Neutrophil (primary cell): ENCODE results near the gene MPC2.
"Not testable (repeated sequence)": the region's sequence is repeated elsewhere in the genome, so short reads cannot be mapped to it uniquely, and the experiment has no call there.

Source experiments
- H3K27ac ChIP-seq: fragments of 200-600 bp; sonication (generic); 2 replicates; pipeline ENCODE4 v1.5.1; 2016; ENCODE audit warnings: mild to moderate bottlenecking, moderate library complexity
- H3K27me3 ChIP-seq: fragments of 200-600 bp; sonication (generic); 2 replicates; pipeline ENCODE4 v1.6.0; 2016; ENCODE audit warnings: mild to moderate bottlenecking
- H3K36me3 ChIP-seq: fragments of 200-600 bp; sonication (generic); 2 replicates; pipeline ENCODE4 v1.5.1; 2017
- H3K4me1 ChIP-seq, 2 experiments: fragments of 200-600 bp in 1 of 2; sonication (generic) in 1 of 2; 1 replicate in 1 of 2; 2 replicates in 1 of 2; pipeline versions ENCODE4 v1.5.1 to v1.6.1; 2013 to 2016; ENCODE audit warnings: low read depth in 1 of 2, low read length in 1 of 2, mild to moderate bottlenecking in 1 of 2, moderate library complexity in 1 of 2; ENCODE audit not compliant: control insufficient read depth in 1 of 2, insufficient read depth in 1 of 2
- H3K4me3 ChIP-seq, 2 experiments: fragments of 200-600 bp in 1 of 2; sonication (generic) in 1 of 2; 1 replicate in 1 of 2; 2 replicates in 1 of 2; pipeline ENCODE4 v1.5.1; 2013 to 2016; ENCODE audit warnings: low read depth in 1 of 2, low read length in 1 of 2, mild to moderate bottlenecking in 1 of 2, moderate library complexity in 1 of 2
- H3K9me3 ChIP-seq: fragments of 200-600 bp; sonication (generic); 2 replicates; pipeline ENCODE4 v1.5.1; 2016
- TF ChIP-seq, protein P1 (sequence below): fragments of 200-600 bp; sonication (generic); IDR thresholded peaks from 2 replicates; pipeline ENCODE4 v1.5.1; 2016; ENCODE audit warnings: antibody characterized with exemption

Gene MPC2

DNA sequence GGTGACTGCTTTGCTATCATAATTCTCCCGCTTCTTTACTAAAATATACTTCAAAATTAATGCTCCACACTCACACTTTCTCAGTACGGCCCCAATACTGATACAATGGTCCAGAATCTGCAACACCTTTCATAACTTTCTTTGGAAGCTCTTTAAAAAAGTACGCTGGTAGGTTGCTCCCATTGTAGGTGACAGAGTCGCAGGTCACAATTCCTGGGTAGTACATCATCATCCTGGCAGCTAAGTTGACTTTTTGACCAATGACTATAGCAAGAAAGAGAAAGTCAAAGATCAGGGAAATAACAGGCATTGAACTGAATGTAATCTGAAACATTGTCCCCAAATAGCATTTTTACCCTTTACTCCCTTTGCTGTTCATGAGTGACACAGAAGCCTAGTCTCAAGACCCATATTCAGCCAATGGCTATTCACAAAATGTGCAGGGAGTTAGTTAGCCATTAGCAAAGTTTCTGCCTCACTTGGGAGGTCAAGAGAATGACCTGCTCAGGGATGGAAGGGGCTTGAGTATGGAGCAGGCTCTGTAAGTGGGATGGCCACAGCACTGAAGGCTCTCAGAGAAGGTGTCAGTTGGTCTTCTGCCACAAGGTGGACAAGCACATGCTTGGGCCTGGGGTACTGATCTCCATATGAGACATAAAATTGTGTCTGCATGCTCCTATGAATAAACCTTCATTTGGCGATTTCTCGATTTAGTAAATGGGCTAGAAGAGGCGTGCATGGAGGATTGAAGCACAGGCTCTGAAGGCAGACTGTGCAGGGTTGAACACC, 58.3 kb downstream of the MPC2 start:
- Histone ChIP-seq H3K4me1 (no peaks in the 10 kb centered on the region), H3K9me3 (no peaks in the 10 kb centered on the region), H3K27me3 (no peaks in the 10 kb centered on the region), H3K27ac (no peak overlapping the region), H3K36me3 (no peaks in the 10 kb centered on the region), H3K4me3 (no peak overlapping the region)
- TF ChIP-seq, protein P1, sequence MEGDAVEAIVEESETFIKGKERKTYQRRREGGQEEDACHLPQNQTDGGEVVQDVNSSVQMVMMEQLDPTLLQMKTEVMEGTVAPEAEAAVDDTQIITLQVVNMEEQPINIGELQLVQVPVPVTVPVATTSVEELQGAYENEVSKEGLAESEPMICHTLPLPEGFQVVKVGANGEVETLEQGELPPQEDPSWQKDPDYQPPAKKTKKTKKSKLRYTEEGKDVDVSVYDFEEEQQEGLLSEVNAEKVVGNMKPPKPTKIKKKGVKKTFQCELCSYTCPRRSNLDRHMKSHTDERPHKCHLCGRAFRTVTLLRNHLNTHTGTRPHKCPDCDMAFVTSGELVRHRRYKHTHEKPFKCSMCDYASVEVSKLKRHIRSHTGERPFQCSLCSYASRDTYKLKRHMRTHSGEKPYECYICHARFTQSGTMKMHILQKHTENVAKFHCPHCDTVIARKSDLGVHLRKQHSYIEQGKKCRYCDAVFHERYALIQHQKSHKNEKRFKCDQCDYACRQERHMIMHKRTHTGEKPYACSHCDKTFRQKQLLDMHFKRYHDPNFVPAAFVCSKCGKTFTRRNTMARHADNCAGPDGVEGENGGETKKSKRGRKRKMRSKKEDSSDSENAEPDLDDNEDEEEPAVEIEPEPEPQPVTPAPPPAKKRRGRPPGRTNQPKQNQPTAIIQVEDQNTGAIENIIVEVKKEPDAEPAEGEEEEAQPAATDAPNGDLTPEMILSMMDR, result no peak

DNA sequence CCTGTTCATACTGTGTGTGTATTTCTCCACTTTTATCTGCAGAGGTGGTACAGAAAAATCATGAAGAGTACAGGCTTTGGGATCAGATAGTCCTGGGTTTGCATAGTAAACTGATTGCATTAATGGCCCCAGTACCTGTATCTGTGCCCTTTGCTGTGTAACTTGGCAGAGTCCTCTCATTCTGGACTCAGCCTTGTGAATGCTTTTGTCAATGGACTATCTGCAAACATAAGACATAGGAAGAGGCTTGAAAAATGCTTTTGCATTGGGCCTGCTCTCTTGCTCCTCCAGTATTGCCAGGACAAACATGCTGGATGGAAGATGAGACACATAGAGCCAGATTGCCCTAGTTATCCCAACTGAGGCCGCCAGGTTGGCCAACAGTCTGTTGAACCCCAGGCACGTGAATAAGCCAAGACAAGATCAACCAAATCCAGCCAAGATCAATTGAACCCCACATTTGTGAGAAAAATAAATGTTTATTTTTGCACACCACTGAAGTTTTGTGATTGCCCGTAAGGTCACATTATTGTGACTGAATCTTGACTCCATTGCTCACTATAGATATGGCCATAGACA, 60.2 kb downstream of the MPC2 start:
- Histone ChIP-seq H3K4me1 (no peaks in the 10 kb centered on the region), H3K4me3 (no peak overlapping the region)

DNA sequence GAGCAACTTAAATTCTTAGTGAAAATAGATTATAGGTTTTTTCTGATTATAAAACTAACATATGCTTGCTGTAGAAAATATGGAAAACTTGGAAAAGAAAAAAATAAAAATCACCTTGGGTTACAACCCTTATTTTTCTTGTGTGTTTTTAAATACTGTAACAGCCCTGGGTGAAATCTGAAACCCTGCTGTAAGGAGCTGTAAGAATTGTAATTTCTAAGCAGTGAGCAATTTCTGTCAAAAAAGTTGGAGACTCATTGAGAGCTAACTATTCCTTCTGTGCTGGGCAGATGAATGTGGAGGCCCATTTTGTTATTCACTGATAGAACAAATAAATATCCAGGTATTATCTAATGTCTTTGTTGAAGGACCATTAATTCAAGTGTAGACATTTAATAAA, 65.5 kb downstream of the MPC2 start:
- Histone ChIP-seq H3K4me1 (no peaks in the 10 kb centered on the region), H3K27ac (no peak overlapping the region)

More for the DNA sequence above, 60.2 kb downstream of the MPC2 start:
- TF ChIP-seq, protein P1, result no peak
- no peaks in the 10 kb centered on the region for H3K36me3 ChIP-seq
- H3K27me3 ChIP-seq, result no peaks in the 10 kb centered on the region
- no peak overlapping the region for H3K27ac ChIP-seq
- no peaks in the 10 kb centered on the region for H3K9me3 ChIP-seq

GRCh38 chr1:167869157-167870001, 67.5 kb downstream of the MPC2 start:
- not testable (repeated sequence) for H3K4me1 ChIP-seq, H3K9me3 ChIP-seq, H3K27ac ChIP-seq, H3K27me3 ChIP-seq, H3K4me3 ChIP-seq, H3K36me3 ChIP-seq

More for the DNA sequence above, 65.5 kb downstream of the MPC2 start:
- Histone ChIP-seq H3K36me3 (no peaks in the 10 kb centered on the region), H3K9me3 (no peaks in the 10 kb centered on the region), H3K4me3 (no peak overlapping the region), H3K27me3 (no peaks in the 10 kb centered on the region)
- TF ChIP-seq, protein P1, result no peak

GRCh38 chr1:167866739-167867414, 70.0 kb downstream of the MPC2 start:
- not testable (repeated sequence) for H3K4me3 ChIP-seq, H3K27me3 ChIP-seq, H3K27ac ChIP-seq, H3K36me3 ChIP-seq, H3K4me1 ChIP-seq, H3K9me3 ChIP-seq
